Heart right ventricle (tissue), 16 donors: ENCODE measurements around the gene CDH11. TPM values are rescaled to one million over a fixed set of nuclear protein-coding genes. Genes with fewer than 3 reads are reported as not detected.

Experiments used
- ATAC-seq, 8 donors: fragments of 200-7000 bp; cut with Tn5 transposase; one replicate each; pipeline ENCODE4 v1.9.1; 2020; ENCODE audit warnings: mild to moderate bottlenecking in 8 of 8, moderate library complexity in 8 of 8, moderate number of reproducible peaks in 1 of 8
- DNase-seq, 2 donors: peaks; one replicate each; pipeline ENCODE4 v3.0.0-alpha.2; 2020
- H3K27ac ChIP-seq, 10 donors: fragments of 200-600 bp; sonication (generic) in 2 of 10; one replicate each; pipeline versions ENCODE4 v1.5.0 to v1.8.0; 2020 to 2022; ENCODE audit warnings: mild to moderate bottlenecking in 3 of 10
- H3K27me3 ChIP-seq, 7 donors: fragments of 200-600 bp; one replicate each; pipeline ENCODE4 v1.8.0; 2021 to 2022; ENCODE audit warnings: mild to moderate bottlenecking in 2 of 7
- H3K36me3 ChIP-seq, 9 donors: fragments of 200-600 bp; sonication (generic) in 1 of 9; one replicate each; pipeline versions ENCODE4 v1.5.0 to v1.8.0; 2020 to 2022; ENCODE audit warnings: mild to moderate bottlenecking in 2 of 9
- H3K4me1 ChIP-seq, 9 donors: fragments of 200-600 bp; sonication (generic) in 1 of 9; one replicate each; pipeline versions ENCODE4 v1.5.0 to v1.8.0; 2020 to 2022; ENCODE audit warnings: mild to moderate bottlenecking in 4 of 9
- H3K4me3 ChIP-seq, 10 donors: fragments of 200-600 bp; sonication (generic) in 2 of 10; one replicate each; pipeline versions ENCODE4 v1.5.0 to v1.8.0; 2020 to 2022; ENCODE audit warnings: mild to moderate bottlenecking in 7 of 10, moderate library complexity in 2 of 10
- H3K9me3 ChIP-seq, 11 donors: fragments of 200-600 bp in 10 of 11; sonication (generic) in 2 of 11; one replicate each; pipeline versions ENCODE4 v1.5.0 to v1.8.0; 2013 to 2022; ENCODE audit warnings: mild to moderate bottlenecking in 2 of 11, control low read depth in 1 of 11, moderate library complexity in 1 of 11
- CTCF ChIP-seq, 9 donors: fragments of 200-600 bp; sonication (generic) in 2 of 9; IDR thresholded peaks; one replicate each; pipeline versions ENCODE4 v1.5.0 to v1.8.0; 2021 to 2022; ENCODE audit warnings: antibody characterized with exemption in 9 of 9, mild to moderate bottlenecking in 5 of 9, moderate library complexity in 1 of 9
- WGBS, 2 donors: extraction: QIAGEN DNeasy Blood & Tissue Kit; methylation state at CpG; one replicate each; pipeline ENCODE4 v1.1.7; 2013; ENCODE audit warnings: inconsistent platforms in 1 of 2; 5-methylcytosine and 5-hydroxymethylcytosine counted together
- intact Hi-C, 10 donors: fragments of 100-400 bp; cut with DNase I; formaldehyde crosslinking; loops; one replicate each; pipeline versions ENCODE4 v1.11.1 to v1.14.2; 2022
- polyA plus RNA-seq, 2 donors: library from polyadenylated mRNA; stranded (reverse); fragments of 200-250 nt; gene quantifications; one replicate each; pipeline ENCODE4 v1.2.3, GENCODE V29; 2013
- total RNA-seq, 10 donors: library from RNA; stranded (reverse); fragmentation: NEBNext Ultra II Directional in 3 of 10; extraction: Animal tissue kit (Norgen Biotek cat#: 25700) in 3 of 10; gene quantifications; one replicate each; pipeline versions ENCODE4 v1.2.1 to v1.2.4, GENCODE V29; 2021 to 2023
- donor health status: Arrhythmogenic right ventricular cardiomyopathy.
- donor health status: ischemic (EF 13 %, LVEDD 7.1; RV severe dilation, severe dysfunction).
- donor health status: healthy with polysubstance abuse.
- donor health status: DM: no; HTN: yes; CAD: no.
- donor health status: DM: no; HTN: no; CAD: no.
- donor health status: ischemic (EF 25% LVEDD 6.9; RV normal size, moderate dysfunction).
- donor health status: ischemic (EF 25% LVEDD 5.7; RV mildly dilated, moderate dysfunction).
- donor health status: healthy.
- donor health status: DM: yes; HTN: yes; CAD: no.
- donor health status: Ischemic cardiomyopathy.
- donor health status: ischemic (EF 35%, LVEDD 5.7; RV mildly dilated, moderate dysfunction).
- donor health status: nonischemic (EF 11% LVEDD 7.7; RV severe dilation, severe dysfunction).
- donor health status: DM: yes; HTN: yes; CAD: no.
- donor health status: PGD.
- donor health status: ischemic (EF 29% LVEDD 5.4; RV normal size, mild dysfunction).
- donor health status: nonischemic (EF 23%, LVEDD 6.1; RV moderate dilation, normal function).

CDH11 gene
- total and polyA plus RNA-seq, 12 donors: 1.7 to 29.6 (median 6.5) TPM

- Histone ChIP-seq H3K9me3 (no peaks in the 10 kb centered on the region), H3K27ac (peak overlapping the region; percentile 22 to 89 (median 80)), H3K36me3 (no peaks in the 10 kb centered on the region), H3K27me3 (peaks cover 0 to 59% (median 30%) of the 10 kb centered on the region in 7 donors), H3K4me3 (peak overlapping the region; percentile 45 to 72 (median 64)), H3K4me1 (peaks cover 0 to 29% (median 9%) of the 10 kb centered on the region in 9 donors)
- WGBS, 2 donors: 6 to 8% methylated on average over 50 to 51 of the region's 51 CpGs
- intact Hi-C loops: loop anchor here in 5 of 10 donors (5.0 to 10.0 kb wide), 6 partner anchors 54 to 1149 kb away; no protein-coding TSS in a partner anchor
- ATAC-seq: peak; percentile 1 to 40 (median 15)
- no peak for TF ChIP-seq CTCF (IDR thresholded peaks at IDR 0.05)
- DNase-seq: peak; percentile 16 to 48
Observed at GRCh38 chr16:65123396-65124211, 1.7 kb upstream of the CDH11 start.

GRCh38 chr16:65122724-65123395 is 997 bp upstream of the CDH11 start:
- peak overlapping the region; percentile 45 to 72 (median 64) for H3K4me3 ChIP-seq
- peaks cover 0 to 30% (median 10%) of the 10 kb centered on the region in 9 donors for H3K4me1 ChIP-seq
- no peaks in the 10 kb centered on the region for H3K36me3 ChIP-seq
- H3K9me3 ChIP-seq: no peaks in the 10 kb centered on the region
- intact Hi-C loops: loop anchor here in 5 of 10 donors (5.0 to 10.0 kb wide), 6 partner anchors 54 to 1149 kb away; no protein-coding TSS in a partner anchor
- peak; percentile 58 to 70 for DNase-seq
- H3K27ac ChIP-seq: peak overlapping the region; percentile 22 to 89 (median 80)
- peak; percentile 29 to 69 (median 60) for ATAC-seq
- WGBS, 2 donors: 0 to 1% methylated on average over 48 of the region's 48 CpGs
- H3K27me3 ChIP-seq: peaks cover 0 to 59% (median 30%) of the 10 kb centered on the region in 7 donors
- no peak for TF ChIP-seq CTCF (IDR thresholded peaks at IDR 0.05)

GRCh38 chr16:65120831-65121721 is 787 bp downstream of the CDH11 start:
- TF ChIP-seq CTCF (IDR thresholded peaks at IDR 0.05): no peak
- ATAC-seq: peak in 7 of 8 donors; percentile 9 to 29 (median 16)
- peaks cover 0 to 59% (median 30%) of the 10 kb centered on the region in 7 donors for H3K27me3 ChIP-seq
- peaks cover 0 to 39% (median 15%) of the 10 kb centered on the region in 9 donors for H3K4me1 ChIP-seq
- 0 to 1% methylated on average over 68 of the region's 68 CpGs for WGBS, 2 donors
- peak overlapping the region in 9 of 10 donors; percentile 63 to 89 (median 80) for H3K27ac ChIP-seq
- H3K4me3 ChIP-seq: peak overlapping the region; percentile 45 to 72 (median 64)
- H3K9me3 ChIP-seq: no peaks in the 10 kb centered on the region
- peak; percentile 10 to 21 for DNase-seq
- no peaks in the 10 kb centered on the region for H3K36me3 ChIP-seq
- intact Hi-C loops: loop anchor here in 5 of 10 donors (5.0 to 10.0 kb wide), 6 partner anchors 56 to 1151 kb away; no protein-coding TSS in a partner anchor
